Liver (tissue), 9 donors: ENCODE results near the gene NDUFS6. TPM values are rescaled to one million over a fixed set of nuclear protein-coding genes. Genes with fewer than 3 reads are reported as not detected.

Source experiments
- DNase-seq: peaks from one replicate; pipeline ENCODE4 v3.0.0-alpha.2; 2017; ENCODE audit warnings: low spot score
- H3K27ac ChIP-seq, 2 donors: one replicate each; pipeline ENCODE4 v1.7.0; 2013; ENCODE audit warnings: inconsistent platforms in 2 of 2, low read length in 2 of 2, control low read depth in 1 of 2, low read depth in 1 of 2, mild to moderate bottlenecking in 1 of 2
- H3K27me3 ChIP-seq, 4 donors: one replicate each; pipeline versions ENCODE4 v1.6.1 to v1.7.0; 2013; ENCODE audit warnings: low read length in 3 of 4, inconsistent platforms in 1 of 4, mild to moderate bottlenecking in 1 of 4, moderate library complexity in 1 of 4; ENCODE audit not compliant: control insufficient read depth in 4 of 4, insufficient read depth in 4 of 4
- H3K36me3 ChIP-seq, 4 donors: one replicate each; pipeline versions ENCODE4 v1.6.1 to v1.7.0; 2013; ENCODE audit warnings: low read length in 3 of 4, mild to moderate bottlenecking in 3 of 4, low read depth in 1 of 4, moderate library complexity in 1 of 4; ENCODE audit not compliant: control insufficient read depth in 4 of 4, insufficient read depth in 3 of 4
- H3K4me1 ChIP-seq, 4 donors: one replicate each; pipeline versions ENCODE4 v1.6.1 to v1.7.0; 2013; ENCODE audit warnings: low read length in 3 of 4, mild to moderate bottlenecking in 3 of 4, moderate library complexity in 1 of 4; ENCODE audit not compliant: control insufficient read depth in 4 of 4, insufficient read depth in 4 of 4
- H3K4me3 ChIP-seq, 3 donors: one replicate each; pipeline versions ENCODE4 v1.6.1 to v1.7.0; 2013; ENCODE audit warnings: low read length in 3 of 3, control low read depth in 1 of 3, low read depth in 1 of 3, mild to moderate bottlenecking in 1 of 3
- H3K9ac ChIP-seq, 2 donors: one replicate each; pipeline ENCODE4 v1.7.0; 2013; ENCODE audit warnings: low read length in 2 of 2, mild to moderate bottlenecking in 2 of 2, moderate library complexity in 2 of 2, control low read depth in 1 of 2, low read depth in 1 of 2
- H3K9me3 ChIP-seq, 4 donors: one replicate each; pipeline versions ENCODE4 v1.6.1 to v1.7.0; 2013; ENCODE audit warnings: low read length in 3 of 4; ENCODE audit not compliant: control insufficient read depth in 4 of 4
- EGR1 ChIP-seq, 2 donors: IDR thresholded peaks; 2 replicates each; pipeline ENCODE4 v1.6.1; 2016 to 2018; ENCODE audit warnings: antibody characterized with exemption in 2 of 2, low read depth in 2 of 2
- FOXA1 ChIP-seq: IDR thresholded peaks from 2 replicates; pipeline ENCODE4 v1.6.1; 2016; ENCODE audit warnings: antibody characterized with exemption
- FOXA2 ChIP-seq: IDR thresholded peaks from 2 replicates; pipeline ENCODE4 v1.6.1; 2016; ENCODE audit warnings: antibody characterized with exemption
- HNF4A ChIP-seq, 2 donors: conservative IDR thresholded peaks; 2 replicates each; pipeline ENCODE4 v1.6.1; 2016; ENCODE audit warnings: antibody characterized with exemption in 2 of 2, mild to moderate bottlenecking in 2 of 2
- HNF4G ChIP-seq: IDR thresholded peaks from 2 replicates; pipeline ENCODE4 v1.6.1; 2016; ENCODE audit warnings: antibody characterized with exemption
- JUND ChIP-seq, 2 donors: IDR thresholded peaks; 2 replicates each; pipeline ENCODE4 v1.6.1; 2016; ENCODE audit warnings: antibody characterized with exemption in 2 of 2
- NR2F2 ChIP-seq: IDR thresholded peaks from 2 replicates; pipeline ENCODE4 v1.6.1; 2016; ENCODE audit warnings: antibody characterized with exemption
- RAD21 ChIP-seq, 2 donors: IDR thresholded peaks; 2 replicates each; pipeline ENCODE4 v1.6.1; 2016; ENCODE audit warnings: antibody characterized with exemption in 2 of 2, mild to moderate bottlenecking in 2 of 2
- REST ChIP-seq: IDR thresholded peaks from 2 replicates; pipeline ENCODE4 v1.6.1; 2016; ENCODE audit warnings: antibody characterized with exemption, mild to moderate bottlenecking
- RXRA ChIP-seq, 2 donors: IDR thresholded peaks; 2 replicates each; pipeline ENCODE4 v1.6.1; 2017 to 2018; ENCODE audit warnings: antibody characterized with exemption in 2 of 2, mild to moderate bottlenecking in 1 of 2
- SP1 ChIP-seq: IDR thresholded peaks from 2 replicates; pipeline ENCODE4 v1.6.1; 2018; ENCODE audit warnings: antibody characterized with exemption, mild to moderate bottlenecking
- TAF1 ChIP-seq: conservative IDR thresholded peaks from 2 replicates; pipeline ENCODE4 v1.6.1; 2016; ENCODE audit warnings: antibody characterized with exemption, mild to moderate bottlenecking
- YY1 ChIP-seq: IDR thresholded peaks from 2 replicates; pipeline ENCODE4 v1.6.1; 2016; ENCODE audit warnings: antibody characterized with exemption, mild to moderate bottlenecking
- ZBTB33 ChIP-seq: IDR thresholded peaks from 2 replicates; pipeline ENCODE4 v1.6.1; 2016; ENCODE audit warnings: antibody characterized with exemption
- WGBS: extraction: QIAGEN DNeasy Blood & Tissue Kit; methylation state at CpG from one replicate; pipeline ENCODE4 v1.1.7; 2013; 5-methylcytosine and 5-hydroxymethylcytosine counted together
- polyA plus RNA-seq, 2 donors: library from polyadenylated mRNA; stranded (reverse) in 1 of 2; unstranded in 1 of 2; fragments of 200-250 nt in 1 of 2; fragments of >200 nt in 1 of 2; fragmentation: Nextera tagmentation in 1 of 2; extraction: Ambion mirVana in 1 of 2; gene quantifications; one replicate each; pipeline versions ENCODE4 v1.2.1 to v1.2.3, GENCODE V29; 2013 to 2015
- total RNA-seq, 2 donors: library from RNA; depleted of rRNA; stranded (reverse); fragments of >200 nt; gene quantifications; one replicate each; pipeline ENCODE4 v1.2.3, GENCODE V29; 2014
- TF ChIP-seq, protein P1 (sequence below): fragments of 150-350 bp; IDR thresholded peaks from 2 replicates; pipeline ENCODE4 v1.5.1; 2017; ENCODE audit warnings: improper control_type of control experiment, low read depth, low read length; ENCODE audit not compliant: missing input control
- TF ChIP-seq, protein P2 (sequence below): IDR thresholded peaks from 2 replicates; pipeline ENCODE4 v1.6.1; 2016; ENCODE audit warnings: antibody characterized with exemption
- TF ChIP-seq, protein P3 (sequence below): IDR thresholded peaks from 2 replicates; pipeline ENCODE4 v1.6.1; 2016; ENCODE audit warnings: antibody characterized with exemption
- donor health status: healthy.
- donor health status: healthy.
- donor health status: healthy.
- donor health status: healthy.
- donor health status: healthy.

Gene NDUFS6
- total and polyA plus RNA-seq, 4 donors, result 18.7 to 82.5 (median 47.3) TPM

GRCh38 chr5:1827025-1827885 is 26.0 kb downstream of the NDUFS6 start:
- Histone ChIP-seq H3K4me1 (no peaks in the 10 kb centered on the region), H3K4me3 (no peak overlapping the region), H3K27me3 (no peaks in the 10 kb centered on the region), H3K9me3 (no peaks in the 10 kb centered on the region), H3K36me3 (peaks cover 0 to 6% (median 4%) of the 10 kb centered on the region in 4 donors), H3K27ac (no peak overlapping the region), H3K9ac (no peak overlapping the region)
- no peak for DNase-seq
- WGBS, result 94% methylated on average over 26 of the region's 26 CpGs
- TF ChIP-seq, protein P1, sequence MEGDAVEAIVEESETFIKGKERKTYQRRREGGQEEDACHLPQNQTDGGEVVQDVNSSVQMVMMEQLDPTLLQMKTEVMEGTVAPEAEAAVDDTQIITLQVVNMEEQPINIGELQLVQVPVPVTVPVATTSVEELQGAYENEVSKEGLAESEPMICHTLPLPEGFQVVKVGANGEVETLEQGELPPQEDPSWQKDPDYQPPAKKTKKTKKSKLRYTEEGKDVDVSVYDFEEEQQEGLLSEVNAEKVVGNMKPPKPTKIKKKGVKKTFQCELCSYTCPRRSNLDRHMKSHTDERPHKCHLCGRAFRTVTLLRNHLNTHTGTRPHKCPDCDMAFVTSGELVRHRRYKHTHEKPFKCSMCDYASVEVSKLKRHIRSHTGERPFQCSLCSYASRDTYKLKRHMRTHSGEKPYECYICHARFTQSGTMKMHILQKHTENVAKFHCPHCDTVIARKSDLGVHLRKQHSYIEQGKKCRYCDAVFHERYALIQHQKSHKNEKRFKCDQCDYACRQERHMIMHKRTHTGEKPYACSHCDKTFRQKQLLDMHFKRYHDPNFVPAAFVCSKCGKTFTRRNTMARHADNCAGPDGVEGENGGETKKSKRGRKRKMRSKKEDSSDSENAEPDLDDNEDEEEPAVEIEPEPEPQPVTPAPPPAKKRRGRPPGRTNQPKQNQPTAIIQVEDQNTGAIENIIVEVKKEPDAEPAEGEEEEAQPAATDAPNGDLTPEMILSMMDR, result no peak
- TF ChIP-seq EGR1 (IDR thresholded peaks at IDR 0.05; ENCODE audit: low read depth in 2 of 2), result no peak
- TF ChIP-seq REST, result no peak
- TF ChIP-seq FOXA2, result no peak
- TF ChIP-seq YY1, result no peak
- TF ChIP-seq, protein P2, sequence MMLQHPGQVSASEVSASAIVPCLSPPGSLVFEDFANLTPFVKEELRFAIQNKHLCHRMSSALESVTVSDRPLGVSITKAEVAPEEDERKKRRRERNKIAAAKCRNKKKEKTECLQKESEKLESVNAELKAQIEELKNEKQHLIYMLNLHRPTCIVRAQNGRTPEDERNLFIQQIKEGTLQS, result no peak
- TF ChIP-seq FOXA1, result no peak
- TF ChIP-seq RAD21 (IDR thresholded peaks at IDR 0.05), result no peak
- no peak for TF ChIP-seq HNF4G
- TF ChIP-seq JUND (IDR thresholded peaks at IDR 0.05), result no peak
- no peak for TF ChIP-seq NR2F2
- TF ChIP-seq, protein P3, sequence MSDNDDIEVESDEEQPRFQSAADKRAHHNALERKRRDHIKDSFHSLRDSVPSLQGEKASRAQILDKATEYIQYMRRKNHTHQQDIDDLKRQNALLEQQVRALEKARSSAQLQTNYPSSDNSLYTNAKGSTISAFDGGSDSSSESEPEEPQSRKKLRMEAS, result no peak
- no peak for TF ChIP-seq TAF1
- no peak for TF ChIP-seq SP1
- no peak for TF ChIP-seq ZBTB33
- no peak for TF ChIP-seq HNF4A (conservative IDR thresholded peaks at IDR 0.05)
- no peak for TF ChIP-seq RXRA (IDR thresholded peaks at IDR 0.05)
